AG20443 (cell line): ENCODE measurements around the gene MX2.

ENCODE experiments used
- DNase-seq: peaks from one replicate; pipeline ENCODE4 v3.0.0; 2012; ENCODE audit warnings: low spot score, mixed read lengths

MX2 gene

DNA sequence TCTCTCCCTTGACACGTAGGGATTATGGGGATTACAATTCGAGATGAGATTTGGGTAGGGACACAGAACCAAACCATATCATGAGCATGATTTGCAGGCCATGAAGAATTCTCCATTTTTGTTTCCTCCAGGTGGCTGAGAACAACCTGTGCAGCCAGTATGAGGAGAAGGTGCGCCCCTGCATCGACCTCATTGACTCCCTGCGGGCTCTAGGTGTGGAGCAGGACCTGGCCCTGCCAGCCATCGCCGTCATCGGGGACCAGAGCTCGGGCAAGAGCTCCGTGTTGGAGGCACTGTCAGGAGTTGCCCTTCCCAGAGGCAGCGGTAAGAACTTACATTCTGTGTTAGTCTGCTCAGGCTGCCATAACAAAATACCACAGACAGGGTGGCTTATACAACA lies 73.9 kb downstream of the MX2 start:
- DNase-seq = no peak

DNA sequence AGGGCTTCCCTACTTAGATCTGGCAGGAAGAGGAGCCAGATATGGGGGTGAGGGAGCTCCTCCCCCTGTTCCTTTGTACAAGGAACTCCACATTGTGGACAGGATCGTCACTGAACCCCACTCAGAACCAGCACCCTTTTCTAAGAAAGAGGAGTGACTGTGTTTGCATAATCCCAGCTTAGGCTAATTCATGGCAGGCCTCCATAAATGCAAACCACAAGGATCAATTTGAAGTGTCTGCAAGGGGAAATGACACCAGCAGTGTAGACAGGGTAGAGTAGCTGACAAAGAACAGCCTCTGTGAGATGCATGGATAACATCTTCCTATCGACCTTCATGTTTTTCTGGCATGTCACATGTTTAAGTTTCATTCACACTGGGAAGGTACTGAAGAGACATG lies 75.9 kb downstream of the MX2 start:
- no peak for DNase-seq

DNA sequence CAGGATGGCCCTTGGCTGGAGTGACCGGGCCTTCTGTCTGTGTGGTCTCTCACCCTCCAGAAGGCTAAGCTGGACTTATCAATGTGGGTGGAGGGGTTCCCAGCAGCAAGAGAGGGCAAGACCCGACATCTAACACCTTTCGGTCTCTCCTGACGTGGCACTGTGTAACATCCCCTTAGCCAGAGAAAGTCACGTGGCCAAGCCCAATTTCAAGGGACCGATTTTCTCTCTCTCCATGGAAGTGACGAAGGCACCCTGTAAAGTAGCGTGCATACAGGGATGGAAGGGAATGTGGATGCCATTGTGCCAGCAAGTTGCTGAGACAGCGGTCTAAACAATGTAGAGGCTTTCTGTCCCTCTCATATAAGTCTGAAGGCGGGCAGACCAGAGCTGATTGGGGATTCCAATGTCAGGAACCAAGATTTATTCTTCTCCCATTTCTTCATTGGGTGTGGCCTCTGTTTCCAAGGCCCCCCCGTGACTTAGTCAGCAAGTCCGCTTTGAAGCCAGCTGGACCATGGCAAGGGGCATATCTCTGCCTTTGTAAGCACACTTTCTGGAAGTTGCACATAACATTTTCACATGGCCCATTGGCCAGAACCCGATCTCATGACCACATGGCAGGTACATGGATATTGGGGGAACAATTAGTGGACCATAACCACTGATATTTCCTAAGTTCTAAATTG lies 76.7 kb downstream of the MX2 start:
- no peak for DNase-seq

DNA sequence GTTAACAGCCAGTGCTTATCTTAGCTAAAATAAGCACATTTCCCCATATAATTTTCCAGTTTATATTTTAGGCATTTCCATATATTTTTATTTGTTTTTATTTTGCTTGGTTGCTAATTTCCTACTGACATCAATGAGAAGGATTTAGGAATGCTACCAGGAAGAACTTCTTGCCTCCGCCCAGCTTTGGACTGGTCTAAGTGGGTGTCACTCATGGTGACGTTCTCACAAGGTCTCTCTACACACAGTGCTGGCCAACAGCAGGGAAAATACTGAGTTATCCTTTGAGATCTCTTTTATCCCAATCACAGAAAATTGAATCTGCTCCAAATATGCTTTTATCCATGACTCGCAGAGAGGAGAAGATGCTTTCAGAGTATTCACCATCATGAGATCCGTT lies 77.4 kb downstream of the MX2 start:
- no peak for DNase-seq

DNA sequence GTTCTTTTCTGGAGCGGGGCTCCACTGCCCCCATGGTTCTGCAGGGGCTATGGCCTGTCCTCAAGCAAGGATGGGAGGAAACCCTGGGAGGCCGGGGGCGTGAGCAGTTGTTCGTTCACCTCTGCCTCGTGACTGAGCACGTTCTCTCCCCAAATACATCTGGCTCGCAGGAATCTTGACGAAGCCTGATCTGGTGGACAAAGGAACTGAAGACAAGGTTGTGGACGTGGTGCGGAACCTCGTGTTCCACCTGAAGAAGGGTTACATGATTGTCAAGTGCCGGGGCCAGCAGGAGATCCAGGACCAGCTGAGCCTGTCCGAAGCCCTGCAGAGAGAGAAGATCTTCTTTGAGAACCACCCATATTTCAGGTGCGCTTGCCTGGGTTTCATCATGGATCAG lies 79.7 kb downstream of the MX2 start:
- DNase-seq = no peak

DNA sequence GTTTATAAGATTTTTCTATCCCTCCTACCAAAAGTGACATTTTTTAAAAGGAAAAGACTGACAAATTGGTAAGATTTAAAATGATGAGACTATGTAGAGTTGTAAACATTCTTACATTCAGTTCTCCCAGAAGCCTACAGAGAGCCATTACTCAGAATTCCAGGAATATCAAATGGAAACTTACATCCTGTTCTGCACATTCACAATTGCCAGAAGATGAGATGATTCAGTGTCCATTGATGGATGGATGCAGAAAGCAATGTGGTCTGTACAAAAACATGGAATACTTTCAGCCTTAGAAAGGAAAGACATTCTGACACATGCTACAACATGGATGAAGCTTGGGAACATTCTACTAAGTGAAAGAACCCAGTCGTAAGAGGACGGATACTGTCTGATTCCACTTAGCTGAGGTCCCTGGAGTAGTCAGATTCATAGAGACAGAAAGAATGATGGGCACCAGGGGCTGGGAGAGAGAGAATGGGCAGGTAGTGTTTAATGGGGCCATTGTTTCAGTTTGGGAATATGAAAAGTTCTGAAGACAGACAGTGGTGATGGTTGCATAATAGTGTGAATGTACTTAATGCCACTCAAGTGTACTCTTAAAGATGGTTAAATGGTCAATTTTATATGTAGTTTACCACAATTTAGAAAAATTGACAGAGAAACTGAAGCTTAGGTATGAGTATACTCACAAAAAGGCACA lies 80.8 kb downstream of the MX2 start:
- DNase-seq = no peak

DNA sequence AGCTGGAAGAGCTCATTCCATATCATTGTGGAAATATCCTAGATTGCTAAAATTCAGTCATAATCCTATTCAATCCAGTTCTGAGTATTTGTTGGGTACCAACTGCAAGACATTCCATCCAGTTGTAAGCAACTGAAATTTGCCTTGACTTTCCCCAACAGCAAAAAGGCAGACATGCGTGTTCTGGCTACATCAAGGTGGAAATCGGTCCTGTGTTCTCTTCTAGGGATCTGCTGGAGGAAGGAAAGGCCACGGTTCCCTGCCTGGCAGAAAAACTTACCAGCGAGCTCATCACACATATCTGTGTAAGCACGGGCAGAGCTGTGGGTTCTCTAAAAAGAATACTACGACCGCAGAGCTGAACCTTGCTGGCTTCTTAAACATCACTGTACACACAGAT lies 81.7 kb downstream of the MX2 start:
- no peak for DNase-seq

DNA sequence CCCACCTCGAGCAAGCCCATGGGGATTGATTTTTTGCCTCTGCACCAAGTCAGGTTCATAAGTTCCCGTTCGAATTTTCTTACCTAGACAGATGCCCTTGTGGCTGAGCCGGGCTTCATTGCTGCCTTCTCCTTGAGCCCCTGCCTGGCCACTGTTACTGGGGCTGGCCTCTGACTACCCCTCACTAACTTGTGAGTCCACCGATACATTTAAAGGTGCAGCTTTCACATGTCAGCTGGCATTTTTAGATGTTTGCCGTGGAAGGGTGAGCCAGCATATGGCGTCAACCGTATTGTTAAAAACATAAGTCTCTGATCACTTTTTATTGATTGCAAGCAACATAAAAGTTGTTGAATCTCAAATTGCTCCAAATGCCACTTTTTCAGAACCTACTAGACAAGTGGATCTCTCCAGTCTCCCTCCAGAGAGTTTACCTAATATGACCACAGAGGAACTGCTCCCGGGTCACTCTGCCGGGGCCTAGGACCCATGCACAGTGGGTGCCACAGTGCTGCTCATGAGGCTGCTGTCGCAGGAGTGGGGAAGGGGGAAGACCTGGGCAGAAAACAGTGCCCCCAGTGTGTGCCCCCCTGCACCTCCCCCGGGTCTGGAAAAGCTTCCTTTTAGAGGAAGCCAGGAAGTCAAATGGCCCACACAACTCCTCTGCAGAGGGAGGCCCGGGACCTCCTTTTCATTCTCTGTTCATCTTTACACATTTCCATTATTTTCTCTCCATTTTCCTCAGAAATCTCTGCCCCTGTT lies 83.1 kb downstream of the MX2 start:
- no peak for DNase-seq

DNA sequence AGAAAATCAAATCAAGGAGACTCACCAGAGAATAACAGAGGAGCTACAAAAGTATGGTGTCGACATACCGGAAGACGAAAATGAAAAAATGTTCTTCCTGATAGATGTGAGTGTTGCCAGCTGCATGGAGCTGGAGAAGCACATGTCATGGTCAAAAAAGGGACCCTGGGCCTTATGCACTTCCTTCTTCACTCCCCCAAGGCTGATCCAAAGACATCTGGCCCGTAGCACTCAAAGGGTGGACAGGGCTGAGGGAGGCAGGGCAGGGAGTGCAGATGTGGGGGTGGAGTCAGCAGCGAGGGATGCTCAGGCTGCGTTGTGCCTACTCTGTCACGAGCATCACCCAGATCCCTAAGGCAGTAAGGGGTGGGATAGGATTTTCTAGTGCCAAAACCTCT lies 83.6 kb downstream of the MX2 start:
- DNase-seq = no peak

DNA sequence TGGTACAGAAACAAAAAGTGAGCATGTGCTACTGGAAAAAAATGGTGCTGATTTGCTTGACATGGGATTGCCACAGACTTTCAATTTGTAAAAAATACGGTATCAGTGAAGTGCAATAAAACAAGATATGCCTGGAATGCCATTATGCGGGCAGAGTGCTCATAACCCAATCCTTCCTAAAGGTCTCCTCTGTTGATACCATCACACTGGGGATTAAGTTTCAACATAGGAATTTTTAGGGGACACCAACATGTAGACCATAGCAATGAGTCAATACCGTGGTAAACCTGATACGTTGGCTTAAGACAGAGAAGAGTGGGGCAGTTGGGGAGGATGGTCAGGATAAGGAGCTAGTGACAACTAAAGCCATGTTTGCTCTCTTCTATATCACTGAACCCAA lies 84.8 kb downstream of the MX2 start:
- no peak for DNase-seq

DNA sequence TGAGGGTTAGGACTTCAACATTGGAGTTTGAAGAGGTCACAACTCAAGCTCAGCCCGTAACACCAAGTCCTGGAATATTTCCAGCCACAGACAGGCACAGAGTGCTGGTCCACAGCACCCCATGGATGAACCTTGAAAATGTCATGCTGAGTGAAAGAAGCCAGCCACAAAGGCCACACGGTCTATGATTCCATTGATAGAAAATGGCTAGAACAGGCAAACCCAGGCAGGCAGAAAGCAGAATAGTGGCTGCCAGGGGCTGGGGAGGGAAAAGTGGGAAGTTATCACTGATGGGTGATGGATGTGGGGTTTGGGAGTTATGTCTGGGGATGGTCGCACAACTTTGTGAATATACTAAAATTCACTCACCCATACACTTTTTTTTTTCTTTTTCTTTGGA lies 85.5 kb downstream of the MX2 start:
- no peak for DNase-seq

DNA sequence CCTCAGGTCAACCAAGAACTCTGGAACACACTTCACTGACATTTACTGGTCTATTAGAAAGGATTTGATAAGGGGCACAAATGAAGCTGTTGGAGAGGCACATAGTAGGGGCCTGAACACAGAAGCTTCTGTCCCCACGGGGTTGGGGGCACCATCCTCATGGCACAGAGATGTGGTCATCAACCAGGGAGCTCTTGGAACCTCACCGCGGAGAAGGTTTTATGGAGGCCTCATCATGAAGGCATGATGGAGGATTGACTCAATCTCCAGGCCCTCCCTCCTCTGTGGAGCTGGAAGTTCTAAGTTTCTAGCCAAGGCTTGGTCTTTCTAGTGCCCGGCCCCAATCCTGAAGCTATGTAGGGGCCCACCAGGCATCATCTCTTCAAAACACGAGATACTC lies 87.8 kb downstream of the MX2 start:
- DNase-seq = no peak

DNA sequence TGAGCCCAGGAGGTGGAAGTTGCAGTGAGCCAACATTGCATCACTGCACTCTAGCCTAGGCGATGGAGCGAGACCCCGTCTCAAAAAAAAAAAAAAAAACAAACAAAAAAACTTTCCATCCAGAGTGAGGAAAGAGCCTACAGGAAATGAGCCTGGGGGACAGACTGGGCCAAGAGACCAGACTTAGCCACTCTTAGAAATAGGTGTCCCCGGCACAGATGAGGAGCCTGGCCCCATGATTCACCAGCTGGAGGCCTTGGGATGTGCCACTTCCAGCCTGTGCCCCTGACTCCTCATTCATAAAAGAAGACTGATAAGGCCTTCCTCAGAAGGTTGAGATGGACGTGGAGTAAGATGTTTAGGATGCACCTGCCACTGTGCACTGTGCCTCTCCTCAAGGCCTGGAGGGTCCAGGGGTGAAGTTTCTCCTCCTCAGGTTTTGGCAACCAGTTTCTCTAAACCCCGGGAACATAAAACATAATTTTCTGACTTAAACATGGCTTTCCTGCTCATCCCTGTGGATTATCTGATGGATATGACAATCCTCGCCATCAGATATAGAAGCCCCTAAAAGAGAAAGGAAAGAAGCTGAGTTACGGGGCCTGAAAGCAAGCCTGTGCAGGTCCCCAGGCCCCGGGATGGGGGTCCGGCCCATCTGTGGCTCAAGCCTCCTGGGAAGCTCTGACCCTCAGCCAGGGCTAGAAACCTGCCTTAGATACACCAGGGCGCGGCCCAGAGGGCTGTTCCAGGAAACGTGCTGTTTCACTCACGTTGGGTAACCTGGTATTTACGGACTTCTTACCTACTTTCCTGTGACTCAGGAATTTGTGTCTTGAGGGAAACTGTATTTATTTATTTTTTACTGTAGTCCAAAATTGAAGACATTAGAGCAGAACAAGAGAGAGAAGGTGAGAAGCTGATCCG lies 90.2 kb downstream of the MX2 start:
- no peak for DNase-seq

DNA sequence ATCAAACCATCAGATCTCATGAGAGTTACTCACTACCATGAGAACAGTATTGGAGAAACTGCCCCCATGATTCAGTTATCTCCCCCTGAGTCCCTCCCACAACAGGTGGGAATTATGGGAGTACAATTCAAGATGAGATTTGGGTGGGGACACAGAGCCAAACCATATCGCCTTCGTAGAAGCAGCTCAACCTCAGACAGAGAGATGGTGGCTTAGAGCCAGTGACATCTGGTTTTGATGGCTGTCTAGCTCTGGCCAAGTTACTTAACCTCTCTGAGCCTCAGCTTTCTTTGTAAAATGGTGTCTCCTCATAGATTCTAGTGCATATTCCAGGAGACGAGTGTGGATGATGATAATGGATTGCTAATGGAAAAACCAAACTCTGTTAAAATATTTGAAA lies 91.4 kb downstream of the MX2 start:
- no peak for DNase-seq

DNA sequence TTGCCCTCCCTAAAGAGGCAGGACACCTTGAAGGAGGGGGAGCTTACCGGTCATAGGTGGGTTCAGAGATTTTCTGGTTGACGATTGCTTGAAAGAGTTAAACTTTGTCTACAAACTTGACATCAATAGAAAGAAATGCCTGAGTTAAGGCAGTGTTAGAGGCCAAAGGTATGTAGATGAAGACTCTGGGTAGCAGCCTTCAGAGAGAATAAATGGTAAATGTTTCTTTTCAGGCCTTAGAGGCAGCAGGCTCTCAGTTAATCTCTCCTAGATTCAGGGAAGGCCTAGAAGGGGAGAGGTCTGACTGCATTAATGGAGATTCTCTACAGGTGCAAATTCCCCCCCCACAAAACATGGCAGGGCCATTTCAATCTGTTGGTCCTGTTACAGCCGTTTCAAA lies 91.9 kb downstream of the MX2 start:
- DNase-seq = no peak

DNA sequence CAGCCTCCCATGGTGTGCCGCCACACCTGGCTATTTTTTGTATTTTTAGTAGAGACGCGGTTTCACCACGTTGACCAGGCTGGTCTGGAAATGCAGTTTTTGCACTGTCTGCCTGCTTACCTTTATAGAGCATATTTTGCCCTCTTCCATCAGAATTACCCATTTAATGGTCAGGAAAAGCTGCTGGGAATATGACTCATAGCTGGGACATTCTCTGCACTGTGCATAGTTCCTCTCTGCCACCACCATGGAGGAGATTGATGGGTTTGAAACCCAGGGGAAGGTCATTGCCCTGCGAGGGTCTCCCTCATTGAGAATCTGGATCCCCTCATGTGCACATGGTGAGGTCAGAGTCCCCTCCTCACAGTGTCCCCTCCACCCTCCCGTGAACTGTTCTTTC lies 96.3 kb downstream of the MX2 start:
- no peak for DNase-seq

DNA sequence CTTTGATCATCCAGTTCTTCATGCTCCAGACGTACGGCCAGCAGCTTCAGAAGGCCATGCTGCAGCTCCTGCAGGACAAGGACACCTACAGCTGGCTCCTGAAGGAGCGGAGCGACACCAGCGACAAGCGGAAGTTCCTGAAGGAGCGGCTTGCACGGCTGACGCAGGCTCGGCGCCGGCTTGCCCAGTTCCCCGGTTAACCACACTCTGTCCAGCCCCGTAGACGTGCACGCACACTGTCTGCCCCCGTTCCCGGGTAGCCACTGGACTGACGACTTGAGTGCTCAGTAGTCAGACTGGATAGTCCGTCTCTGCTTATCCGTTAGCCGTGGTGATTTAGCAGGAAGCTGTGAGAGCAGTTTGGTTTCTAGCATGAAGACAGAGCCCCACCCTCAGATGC lies 96.7 kb downstream of the MX2 start:
- DNase-seq = no peak
